Tibial nerve (tissue), 4 donors: ENCODE data around the gene DPM2.

Experiments
- CTCF ChIP-seq, 5 experiments: fragments of 200-600 bp in 3 of 5; fragments of 450-650 bp in 2 of 5; sonication (generic) in 3 of 5; IDR thresholded peaks; one replicate each; pipeline ENCODE4 v1.5.1; 2016 to 2019; ENCODE audit warnings: antibody characterized with exemption in 5 of 5, mild to moderate bottlenecking in 3 of 5, moderate library complexity in 2 of 5
- EP300 ChIP-seq, 2 donors: sonication (generic); formaldehyde crosslinking; IDR thresholded peaks; one replicate each; pipeline ENCODE4 v1.6.1; 2017; ENCODE audit warnings: antibody characterized with exemption in 2 of 2, mild to moderate bottlenecking in 1 of 2
- POLR2A ChIP-seq, 2 donors: fragments of 450-650 bp; IDR thresholded peaks; one replicate each; pipeline ENCODE4 v1.6.1; 2017; ENCODE audit warnings: antibody characterized with exemption in 2 of 2, mild to moderate bottlenecking in 2 of 2, moderate library complexity in 2 of 2

- TF ChIP-seq CTCF (IDR thresholded peaks at IDR 0.05) = no peak
- no peak for TF ChIP-seq EP300 (IDR thresholded peaks at IDR 0.05)
- no peak for TF ChIP-seq POLR2A (IDR thresholded peaks at IDR 0.05)
These were observed 47.6 kb downstream of the DPM2 start for GRCh38 chr9:127890053-127890452.
